ENCODE data around the gene S100A6. TPM values are rescaled to one million over a fixed set of nuclear protein-coding genes. Genes with fewer than 3 reads are reported as not detected.
"Not testable (repeated sequence)": the region's sequence is repeated elsewhere in the genome, so short reads cannot be mapped to it uniquely, and the experiment has no call there.

Gene S100A6
- total RNA-seq, 2 donors from 2014 or later: 303 to 331 TPM

DNA sequence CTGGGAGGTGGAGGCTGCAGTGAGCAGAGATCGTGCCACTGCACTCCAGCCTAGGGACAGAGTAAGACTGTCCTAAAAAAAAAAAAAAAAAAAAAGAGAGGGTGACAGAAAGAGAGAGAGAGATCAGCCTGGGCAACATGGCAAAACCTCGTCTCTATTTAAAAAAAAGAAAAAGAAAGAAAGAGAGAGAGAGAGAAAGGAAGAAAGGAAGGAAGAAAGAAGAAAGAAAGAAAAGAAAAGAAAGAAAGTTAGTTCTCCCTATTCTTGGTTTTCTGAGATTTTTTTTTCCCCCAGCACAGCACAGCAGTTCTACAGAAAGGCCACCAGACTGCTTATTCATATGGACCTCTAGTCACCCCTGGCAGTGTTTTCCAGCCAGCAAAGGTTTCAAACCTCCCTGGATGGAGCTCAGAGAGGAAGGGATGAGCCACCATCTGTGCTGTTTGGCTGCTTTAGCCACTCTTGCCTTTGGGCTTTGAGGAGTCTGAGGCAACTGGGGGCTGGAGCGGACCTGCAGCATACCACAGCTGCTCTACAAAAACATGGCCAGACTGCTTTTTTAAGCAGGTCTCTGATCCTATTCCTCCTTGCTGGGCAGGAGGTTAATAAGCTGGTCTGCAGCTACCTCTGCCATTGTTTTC lies 10.6 kb downstream of the S100A6 start:
- Mint-ChIP-seq H3K4me1 (peaks cover 8% of the 10 kb centered on the region), H3K4me3 (no peak overlapping the region), H3K27me3 (no peaks in the 10 kb centered on the region), H3K36me3 (ENCODE audit: low read depth) (no peaks in the 10 kb centered on the region), H3K27ac (peak overlapping the region; percentile 62)
- no peaks in the 10 kb centered on the region for H3K9me3 ChIP-seq (ENCODE audit: control insufficient read depth, low read length, poor library complexity, severe bottlenecking)
- no peak for DNase-seq
- ATAC-seq: no peak

DNA sequence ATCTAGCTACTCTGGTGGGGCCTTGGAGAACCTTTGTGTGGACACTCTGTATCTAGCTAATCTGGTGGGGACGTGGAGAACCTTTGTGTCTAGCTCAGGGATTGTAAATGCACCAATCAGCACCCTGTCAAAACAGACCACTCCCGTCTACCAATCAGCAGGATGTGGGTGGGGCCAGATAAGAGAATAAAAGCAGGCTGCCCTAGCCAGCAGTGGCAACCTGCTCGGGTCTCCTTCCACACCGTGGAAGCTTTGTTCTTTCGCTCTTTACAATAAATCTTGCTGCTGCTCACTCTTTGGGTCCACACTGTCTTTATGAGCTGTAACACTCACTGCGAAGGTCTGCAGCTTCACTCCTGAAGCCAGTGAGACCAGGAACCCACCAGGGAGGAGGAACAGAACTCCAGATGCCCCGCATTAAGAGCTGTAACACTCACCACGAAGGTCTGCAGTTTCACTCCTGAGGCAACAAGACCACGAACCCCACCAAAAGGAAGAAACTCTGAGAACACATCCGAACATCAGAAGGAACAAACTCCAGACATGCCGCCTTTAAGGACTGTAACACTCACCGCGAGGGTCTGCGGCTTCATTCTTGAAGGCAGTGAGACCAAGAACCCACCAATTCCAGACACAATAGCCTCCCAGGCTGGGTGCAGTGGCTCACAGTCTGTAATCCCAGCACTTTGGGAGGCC lies 13.3 kb downstream of the S100A6 start:
- not testable (repeated sequence) for ATAC-seq; H3K4me3 Mint-ChIP-seq; H3K27me3 Mint-ChIP-seq; H3K27ac Mint-ChIP-seq; DNase-seq; H3K36me3 Mint-ChIP-seq (ENCODE audit: low read depth); H3K9me3 ChIP-seq (ENCODE audit: control insufficient read depth, low read length, poor library complexity, severe bottlenecking)
- peaks cover 10% of the 10 kb centered on the region for H3K4me1 Mint-ChIP-seq

DNA sequence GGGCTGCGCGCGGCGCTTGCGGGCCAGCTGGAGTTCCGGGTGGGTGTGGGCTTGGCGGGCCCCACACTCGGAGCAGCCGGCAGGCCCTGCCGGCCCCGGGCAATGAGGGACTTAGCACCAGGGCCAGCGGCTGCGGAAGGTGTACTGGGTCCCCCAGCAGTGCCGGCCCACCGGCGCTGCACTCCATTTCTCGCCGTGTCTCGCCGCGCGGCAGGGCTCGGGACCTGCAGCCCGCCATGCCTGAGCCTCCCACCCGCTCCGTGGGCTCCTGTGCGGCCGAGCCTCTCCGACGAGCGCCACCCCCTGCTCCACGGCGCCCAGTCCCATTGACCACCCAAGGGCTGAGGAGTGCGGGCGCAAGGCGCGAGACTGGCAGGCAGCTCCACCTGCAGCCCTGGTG lies 14.0 kb downstream of the S100A6 start:
- not testable (repeated sequence) for H3K27me3 Mint-ChIP-seq; DNase-seq; ATAC-seq; H3K9me3 ChIP-seq (ENCODE audit: control insufficient read depth, low read length, poor library complexity, severe bottlenecking); H3K4me3 Mint-ChIP-seq; H3K27ac Mint-ChIP-seq; H3K36me3 Mint-ChIP-seq (ENCODE audit: low read depth)
- peaks cover 10% of the 10 kb centered on the region for H3K4me1 Mint-ChIP-seq

DNA sequence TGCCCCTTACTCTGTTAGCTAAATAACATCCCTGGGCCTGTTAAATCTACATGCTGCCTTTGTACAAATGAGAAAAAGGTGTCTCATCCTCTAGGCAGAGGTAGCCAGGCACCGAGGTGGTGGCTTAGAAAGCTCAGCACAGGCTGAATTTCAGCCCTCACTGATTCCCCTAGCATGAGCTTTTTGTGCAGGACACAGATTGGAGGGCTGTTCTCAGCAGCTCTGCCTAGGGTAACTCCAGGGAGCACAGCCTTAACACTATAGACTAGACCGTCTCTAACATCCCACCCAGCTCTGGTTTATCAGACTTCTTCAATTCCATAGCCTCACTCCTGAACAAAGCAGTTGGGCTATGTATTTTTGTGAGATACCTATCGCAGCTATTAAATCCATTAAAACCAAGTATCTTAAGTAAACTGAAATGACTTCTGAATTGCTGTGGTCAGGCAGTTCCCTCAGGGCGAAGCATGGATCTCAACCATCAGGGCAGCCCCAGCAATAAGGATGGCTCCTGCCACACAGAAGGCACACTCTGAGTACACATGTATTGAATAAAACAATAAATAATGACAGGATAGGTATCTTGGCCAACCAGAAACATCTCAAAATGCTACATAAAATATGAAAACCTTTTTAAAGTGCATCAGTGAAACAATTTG lies 14.8 kb downstream of the S100A6 start:
- H3K36me3 Mint-ChIP-seq (ENCODE audit: low read depth): no peaks in the 10 kb centered on the region
- DNase-seq (no peak), ATAC-seq (no peak)
- H3K9me3 ChIP-seq (ENCODE audit: control insufficient read depth, low read length, poor library complexity, severe bottlenecking): no peaks in the 10 kb centered on the region
- H3K4me3 Mint-ChIP-seq: no peak overlapping the region
- H3K27me3 Mint-ChIP-seq: no peaks in the 10 kb centered on the region
- H3K4me1 Mint-ChIP-seq: peaks cover 8% of the 10 kb centered on the region
- no peak overlapping the region for H3K27ac Mint-ChIP-seq

DNA sequence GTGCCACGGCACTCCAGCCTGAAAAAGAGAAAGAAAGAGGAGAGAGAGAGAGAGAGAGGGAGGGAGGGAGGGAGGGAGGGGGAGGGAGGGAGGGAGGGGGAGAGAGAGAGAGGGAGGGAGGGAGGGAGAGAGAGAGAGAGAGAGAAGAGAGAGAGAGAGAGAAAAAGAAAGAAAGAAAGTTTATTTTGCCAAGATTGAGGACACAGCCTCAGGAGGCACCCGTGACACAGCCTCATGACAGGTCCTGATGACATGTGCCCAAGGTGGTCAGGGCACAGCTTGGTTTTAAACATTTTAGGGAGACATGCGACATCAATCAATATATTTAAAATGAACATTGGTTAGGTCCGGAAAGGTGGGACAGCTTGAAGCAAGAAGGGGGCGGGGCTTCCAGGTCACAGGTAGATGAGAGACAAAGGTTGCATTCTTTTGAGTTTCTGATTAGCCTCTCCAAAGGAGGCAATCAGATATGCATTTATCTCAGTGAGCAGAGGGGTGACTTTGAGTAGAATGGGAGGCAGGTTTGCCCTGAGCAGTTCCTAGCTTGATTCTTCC lies 15.6 kb downstream of the S100A6 start:
- not testable (repeated sequence) for H3K9me3 ChIP-seq (ENCODE audit: control insufficient read depth, low read length, poor library complexity, severe bottlenecking)

DNA sequence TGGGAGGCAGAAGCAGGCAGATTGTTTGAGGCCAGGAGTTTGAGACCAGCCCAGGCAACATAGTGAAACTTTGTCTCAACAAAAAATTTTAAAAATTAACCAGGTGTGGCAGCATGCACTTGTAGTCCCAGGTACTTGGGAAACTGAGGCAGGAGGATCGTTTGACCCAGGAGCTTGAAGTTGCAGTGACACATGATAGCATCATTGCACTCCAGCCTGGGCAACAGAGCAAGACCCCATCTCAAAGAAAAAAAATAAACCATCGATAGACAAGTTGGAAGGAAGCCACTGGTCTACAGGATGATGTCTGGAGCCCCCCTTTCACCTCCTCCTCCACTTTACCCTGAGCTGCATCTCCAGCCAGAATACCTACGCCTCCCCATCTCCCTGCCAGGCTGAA lies 16.5 kb downstream of the S100A6 start:
- Mint-ChIP-seq H3K36me3 (ENCODE audit: low read depth) (no peaks in the 10 kb centered on the region), H3K4me3 (no peak overlapping the region), H3K27me3 (no peaks in the 10 kb centered on the region), H3K4me1 (peaks cover 13% of the 10 kb centered on the region), H3K27ac (no peak overlapping the region)
- ATAC-seq: no peak
- H3K9me3 ChIP-seq (ENCODE audit: control insufficient read depth, low read length, poor library complexity, severe bottlenecking): no peaks in the 10 kb centered on the region
- DNase-seq: no peak

More for the DNA sequence above, 15.6 kb downstream of the S100A6 start:
- Mint-ChIP-seq H3K4me1 (peaks cover 13% of the 10 kb centered on the region), H3K27ac (peak overlapping the region; percentile 11)
- H3K27me3 Mint-ChIP-seq; ATAC-seq; DNase-seq; H3K4me3 Mint-ChIP-seq; H3K36me3 Mint-ChIP-seq (ENCODE audit: low read depth): not testable (repeated sequence)

DNA sequence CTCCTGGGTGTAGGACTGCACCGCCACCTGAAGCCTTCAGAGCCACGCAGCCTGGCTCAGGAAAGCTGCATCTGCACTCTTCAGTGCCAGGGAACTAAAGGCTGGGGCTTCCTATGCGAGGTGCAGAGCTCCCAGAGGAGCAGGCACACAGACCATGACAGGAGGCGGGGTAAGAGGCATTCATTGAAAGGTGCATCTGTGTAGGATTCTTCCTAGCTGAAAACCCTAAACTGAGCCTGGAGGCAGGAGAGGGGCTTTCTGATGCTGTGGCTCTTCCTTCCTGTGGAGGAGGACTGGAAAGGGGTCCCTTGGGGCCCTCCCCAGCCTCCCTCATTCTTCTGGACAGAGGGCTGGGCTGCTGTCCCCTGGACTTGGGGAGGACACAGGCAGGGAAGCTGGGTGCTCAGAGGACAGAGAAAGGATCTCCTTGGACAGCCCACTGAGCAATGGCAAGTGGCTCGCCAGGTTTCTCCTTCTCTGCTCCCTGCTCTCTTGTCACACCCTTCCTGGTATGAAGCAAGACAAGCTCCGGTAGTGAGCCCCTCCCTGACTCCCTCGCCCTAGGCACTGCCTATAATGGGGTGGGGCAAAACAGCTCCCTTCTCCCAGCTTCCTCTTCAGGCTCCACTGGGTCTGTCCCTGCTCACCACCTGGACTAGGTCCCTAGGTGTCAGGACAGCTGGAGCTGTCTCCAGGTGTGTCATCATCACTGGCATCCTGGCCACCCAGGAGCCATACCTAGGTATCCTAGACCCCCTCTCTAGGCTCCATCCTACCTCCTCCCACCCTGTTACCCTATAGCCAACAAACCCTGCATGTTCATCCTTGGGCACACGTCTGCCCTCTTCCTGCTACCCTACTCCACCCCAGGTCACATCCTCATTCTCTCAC lies 20.0 kb downstream of the S100A6 start:
- DNase-seq (no peak), ATAC-seq (no peak)
- Mint-ChIP-seq H3K36me3 (ENCODE audit: low read depth) (no peaks in the 10 kb centered on the region), H3K27me3 (no peaks in the 10 kb centered on the region), H3K4me1 (peaks cover 18% of the 10 kb centered on the region), H3K4me3 (peak overlapping the region; percentile 57), H3K27ac (peak overlapping the region; percentile 83)
- no peaks in the 10 kb centered on the region for H3K9me3 ChIP-seq (ENCODE audit: control insufficient read depth, low read length, poor library complexity, severe bottlenecking)

DNA sequence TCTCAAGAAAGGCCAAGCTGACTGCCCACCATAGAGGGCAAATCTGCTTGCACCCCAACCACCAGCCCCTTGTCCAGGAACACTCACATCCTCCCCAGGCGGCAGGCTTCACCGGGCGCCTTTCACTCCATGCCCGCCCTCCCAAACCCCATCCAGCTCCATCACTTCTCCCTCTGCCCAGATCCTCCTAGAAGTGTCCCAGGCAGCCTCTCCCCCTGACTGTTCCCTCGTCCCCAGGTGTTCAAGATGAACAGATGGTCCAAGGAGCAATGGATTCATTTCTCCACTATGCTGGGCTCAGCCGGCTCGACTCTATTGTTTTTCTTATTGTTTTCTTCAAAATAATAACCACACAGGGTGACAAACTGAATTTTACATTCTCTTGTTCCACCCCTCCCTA lies 22.1 kb downstream of the S100A6 start:
- Mint-ChIP-seq H3K27me3 (no peaks in the 10 kb centered on the region), H3K4me3 (no peak overlapping the region), H3K4me1 (peaks cover 22% of the 10 kb centered on the region), H3K36me3 (ENCODE audit: low read depth) (no peaks in the 10 kb centered on the region), H3K27ac (peak overlapping the region; percentile 27)
- ATAC-seq: no peak
- DNase-seq: no peak
- H3K9me3 ChIP-seq (ENCODE audit: control insufficient read depth, low read length, poor library complexity, severe bottlenecking): no peaks in the 10 kb centered on the region

DNA sequence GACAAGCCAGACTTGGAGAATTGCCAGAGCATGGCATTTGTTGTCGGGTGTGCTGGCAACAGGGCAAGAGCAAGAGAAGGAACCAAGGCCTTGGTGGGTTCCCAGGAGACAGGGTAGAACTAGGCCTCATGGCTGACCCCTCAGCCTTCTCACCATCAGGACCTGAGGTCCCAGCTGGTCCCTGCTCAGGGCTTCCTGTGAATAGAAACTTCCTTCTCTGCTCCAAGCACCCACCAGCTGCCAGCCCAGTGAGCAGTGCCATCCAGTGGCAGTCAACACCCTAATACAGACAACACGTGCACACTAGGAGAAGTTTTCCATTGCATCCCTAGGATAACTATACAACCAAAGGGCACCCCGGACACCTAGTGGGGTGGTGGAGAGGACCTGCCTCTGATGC lies 22.8 kb downstream of the S100A6 start:
- H3K9me3 ChIP-seq (ENCODE audit: control insufficient read depth, low read length, poor library complexity, severe bottlenecking): no peaks in the 10 kb centered on the region
- H3K4me3 Mint-ChIP-seq: no peak overlapping the region
- peaks cover 20% of the 10 kb centered on the region for H3K4me1 Mint-ChIP-seq
- no peaks in the 10 kb centered on the region for H3K27me3 Mint-ChIP-seq
- H3K27ac Mint-ChIP-seq: peak overlapping the region; percentile 37
- no peak for DNase-seq
- no peaks in the 10 kb centered on the region for H3K36me3 Mint-ChIP-seq (ENCODE audit: low read depth)
- ATAC-seq: no peak

DNA sequence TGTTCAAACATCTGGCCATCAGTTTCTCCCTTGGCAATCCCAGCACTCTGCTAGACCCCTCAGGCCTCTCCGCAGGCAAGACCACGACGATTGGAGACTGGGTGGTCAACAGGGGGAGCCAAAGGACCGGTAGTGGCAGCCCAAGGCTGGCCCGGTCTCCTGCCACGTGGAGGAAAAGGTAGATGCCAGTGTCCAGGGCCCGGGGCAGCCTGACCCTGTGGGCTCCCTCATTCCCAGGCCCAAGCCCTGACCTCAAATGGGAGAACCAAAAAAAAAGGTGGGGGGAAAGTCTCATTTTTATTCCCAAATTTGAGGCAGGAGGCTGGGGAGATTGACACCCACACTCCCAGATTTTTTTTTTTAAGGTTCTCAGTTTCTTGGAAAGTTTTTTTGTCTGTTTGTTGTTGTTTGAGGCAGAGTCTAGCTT lies 24.8 kb downstream of the S100A6 start:
- H3K9me3 ChIP-seq (ENCODE audit: control insufficient read depth, low read length, poor library complexity, severe bottlenecking): no peaks in the 10 kb centered on the region
- no peaks in the 10 kb centered on the region for H3K27me3 Mint-ChIP-seq
- H3K4me1 Mint-ChIP-seq: peaks cover 16% of the 10 kb centered on the region
- DNase-seq: peak; percentile 62 to 77 (median 69)
- peak; percentile 85 for ATAC-seq
- no peaks in the 10 kb centered on the region for H3K36me3 Mint-ChIP-seq (ENCODE audit: low read depth)
- H3K4me3 Mint-ChIP-seq: no peak overlapping the region
- H3K27ac Mint-ChIP-seq: peak overlapping the region; percentile 84

DNA sequence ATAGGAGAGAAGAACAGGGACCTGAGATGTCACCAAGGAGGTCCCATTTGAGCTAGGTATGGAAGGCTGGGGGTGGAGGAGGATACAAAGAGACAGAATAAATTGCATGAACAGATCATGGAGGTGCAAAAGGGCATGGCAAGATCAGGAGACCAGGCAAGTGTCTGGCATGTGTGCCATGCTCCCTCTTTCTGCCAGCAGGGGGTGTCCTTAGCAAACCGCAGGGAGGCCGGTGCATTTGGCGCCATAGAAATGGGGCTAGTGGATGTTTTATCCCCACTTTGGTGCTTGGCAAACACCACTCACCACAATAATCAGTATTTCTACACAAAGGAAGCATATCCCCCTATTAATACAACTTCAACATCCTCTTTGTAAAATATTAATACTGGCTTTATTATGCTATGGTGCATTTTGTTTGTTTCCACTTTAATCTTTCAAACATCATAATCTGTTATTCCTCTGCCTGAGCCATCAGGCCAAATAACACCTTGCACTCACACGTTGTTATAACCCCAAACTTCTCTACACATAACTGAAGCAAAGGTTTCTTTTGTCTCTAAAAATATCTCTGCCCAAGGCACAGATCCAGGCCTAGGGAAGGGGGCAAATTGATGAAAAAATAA lies 25.9 kb downstream of the S100A6 start:
- H3K4me1 Mint-ChIP-seq: peaks cover 11% of the 10 kb centered on the region
- H3K9me3 ChIP-seq (ENCODE audit: control insufficient read depth, low read length, poor library complexity, severe bottlenecking): no peaks in the 10 kb centered on the region
- H3K36me3 Mint-ChIP-seq (ENCODE audit: low read depth): no peaks in the 10 kb centered on the region
- DNase-seq (peak; percentile 34 to 43 (median 36)), ATAC-seq (peak; percentile 78)
- no peak overlapping the region for H3K4me3 Mint-ChIP-seq
- peak overlapping the region; percentile 29 for H3K27ac Mint-ChIP-seq
- H3K27me3 Mint-ChIP-seq: no peaks in the 10 kb centered on the region

DNA sequence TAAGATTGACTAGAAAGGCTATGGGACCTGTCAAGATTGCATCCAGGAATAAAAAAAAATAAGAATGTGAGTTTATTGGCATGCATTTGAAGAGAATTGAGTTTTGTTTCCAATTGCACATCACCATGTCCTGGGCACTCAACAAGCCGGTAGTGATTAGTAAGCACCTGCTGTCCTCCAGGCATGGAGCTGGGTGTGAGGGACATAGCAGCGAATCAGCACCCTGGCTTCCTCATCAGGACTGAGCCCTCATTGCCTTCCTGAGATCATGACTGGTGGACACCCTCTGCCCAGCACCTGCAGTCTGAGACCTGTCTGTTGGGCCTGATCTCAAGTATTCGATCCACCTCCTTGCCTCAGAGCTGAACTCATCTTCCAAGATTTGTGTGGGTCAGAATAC lies 26.8 kb downstream of the S100A6 start:
- Mint-ChIP-seq H3K36me3 (ENCODE audit: low read depth) (no peaks in the 10 kb centered on the region), H3K4me3 (no peak overlapping the region), H3K27ac (peak overlapping the region; percentile 29), H3K4me1 (peaks cover 13% of the 10 kb centered on the region), H3K27me3 (no peaks in the 10 kb centered on the region)
- DNase-seq (no peak), ATAC-seq (no peak)
- no peaks in the 10 kb centered on the region for H3K9me3 ChIP-seq (ENCODE audit: control insufficient read depth, low read length, poor library complexity, severe bottlenecking)
